CD4-positive, CD25-positive, alpha-beta regulatory T cell (primary cell): ENCODE results near the gene GAS2. TPM values are rescaled to one million over a fixed set of nuclear protein-coding genes. Genes with fewer than 3 reads are reported as not detected.

Source experiments
- ATAC-seq, 2 donors: fragments of 150-1000 bp; cut with Tn5 transposase; one replicate each; pipeline ENCODE4 v1.10.0; 2021; ENCODE audit warnings: low read depth in 2 of 2, moderate number of reproducible peaks in 2 of 2, moderate library complexity in 1 of 2
- DNase-seq, 3 donors: peaks; one replicate each; pipeline versions ENCODE4 v3.0.0 to v3.0.0-alpha.2; 2012 to 2022; ENCODE audit warnings: mixed read lengths in 1 of 3
- H3K27ac ChIP-seq: one replicate; pipeline ENCODE4 v1.7.0; 2013; ENCODE audit warnings: mild to moderate bottlenecking, low read length; ENCODE audit not compliant: insufficient read depth, poor library complexity, severe bottlenecking
- H3K27me3 ChIP-seq: one replicate; pipeline ENCODE4 v1.7.0; 2013; ENCODE audit warnings: low read length; ENCODE audit not compliant: control insufficient read depth, insufficient read depth
- H3K36me3 ChIP-seq: one replicate; pipeline ENCODE4 v1.7.0; 2013; ENCODE audit warnings: mild to moderate bottlenecking, low read length, moderate library complexity; ENCODE audit not compliant: control insufficient read depth, insufficient read depth
- H3K4me1 ChIP-seq: 2 replicates; pipeline ENCODE4 v1.7.0; 2013; ENCODE audit warnings: mild to moderate bottlenecking, low read length; ENCODE audit not compliant: insufficient read depth, control insufficient read depth, poor library complexity, severe bottlenecking
- H3K4me3 ChIP-seq: one replicate; pipeline ENCODE4 v1.7.0; 2013; ENCODE audit warnings: low read depth, mild to moderate bottlenecking, low read length, moderate library complexity
- H3K9me3 ChIP-seq, 2 experiments: 1 replicate in 1 of 2; 2 replicates in 1 of 2; pipeline ENCODE4 v1.7.0; 2013; ENCODE audit warnings: low read length in 2 of 2, mild to moderate bottlenecking in 1 of 2, moderate library complexity in 1 of 2; ENCODE audit not compliant: control insufficient read depth in 2 of 2
- H3K27ac Mint-ChIP-seq, 3 donors: one replicate each; pipeline ENCODE4 v1.8.0; 2020 to 2022; ENCODE audit warnings: mild to moderate bottlenecking in 3 of 3, mixed read lengths in 3 of 3, moderate library complexity in 2 of 3
- H3K27me3 Mint-ChIP-seq: one replicate; pipeline ENCODE4 v1.8.0; 2022; ENCODE audit warnings: mild to moderate bottlenecking, mixed read lengths
- H3K36me3 Mint-ChIP-seq: one replicate; pipeline ENCODE4 v1.8.0; 2020; ENCODE audit warnings: mixed read lengths
- H3K4me1 Mint-ChIP-seq, 4 donors: one replicate each; pipeline ENCODE4 v1.8.0; 2020 to 2022; ENCODE audit warnings: mixed read lengths in 4 of 4, mild to moderate bottlenecking in 1 of 4
- H3K4me3 Mint-ChIP-seq, 4 donors: one replicate each; pipeline ENCODE4 v1.8.0; 2020 to 2022; ENCODE audit warnings: mild to moderate bottlenecking in 4 of 4, mixed read lengths in 4 of 4, moderate library complexity in 3 of 4
- H3K9me3 Mint-ChIP-seq, 7 donors: one replicate each; pipeline ENCODE4 v1.8.0; 2020 to 2022; ENCODE audit warnings: mixed read lengths in 7 of 7, mild to moderate bottlenecking in 3 of 7, moderate library complexity in 2 of 7
- polyA plus RNA-seq, 4 donors: library from polyadenylated mRNA; unstranded; fragments of 300-500 nt; fragmentation: Illumina TruSeq; gene quantifications; one replicate each; pipeline ENCODE4 v1.2.3, GENCODE V29; 2021
- total RNA-seq: library from RNA; stranded (reverse); gene quantifications from one replicate; pipeline ENCODE4 v1.2.3, GENCODE V29; 2022

Gene GAS2
- total and polyA plus RNA-seq, 5 donors from 2014 or later = 1.0 to 4.7 (median 3.7) TPM

DNA sequence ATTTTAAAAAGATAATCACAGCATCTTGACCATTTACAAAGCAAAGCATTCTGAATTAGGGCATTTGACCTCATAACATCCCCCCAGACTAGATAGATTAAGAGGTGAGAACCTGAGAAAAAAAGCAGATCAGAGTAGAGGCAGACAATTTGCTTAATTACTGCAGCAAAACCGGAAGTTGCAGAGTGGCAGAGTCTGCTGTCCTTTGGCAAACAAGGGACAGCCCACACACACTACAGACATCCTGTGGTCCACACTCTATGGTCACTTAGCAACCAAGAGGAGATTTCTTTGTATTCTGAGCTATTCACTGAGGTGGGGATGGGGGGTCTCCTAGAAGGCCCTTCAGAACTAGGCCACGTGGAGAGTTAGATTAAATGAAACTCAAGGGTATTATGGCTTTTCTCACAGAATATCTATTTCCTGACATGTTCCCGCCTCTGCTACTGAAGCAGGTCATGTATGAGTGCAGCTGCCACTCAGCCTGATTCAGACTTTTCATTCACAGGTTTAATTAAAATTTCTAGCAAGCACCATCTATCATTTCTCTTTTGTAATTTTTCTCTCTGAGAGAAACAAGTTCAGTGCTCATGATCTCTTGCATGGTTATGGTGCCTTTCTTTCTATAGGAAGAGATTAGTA is 114.7 kb downstream of the GAS2 start:
- Mint-ChIP-seq H3K4me1 (peaks cover 0 to 7% (median 1%) of the 10 kb centered on the region in 4 donors), H3K9me3 (no peaks in the 10 kb centered on the region), H3K27ac (no peak overlapping the region), H3K27me3 (peaks cover 11% of the 10 kb centered on the region), H3K4me3 (no peak overlapping the region), H3K36me3 (no peaks in the 10 kb centered on the region)
- H3K9me3 ChIP-seq = no peaks in the 10 kb centered on the region
- H3K36me3 ChIP-seq = no peaks in the 10 kb centered on the region
- H3K4me3 ChIP-seq = no peak overlapping the region
- ATAC-seq (no peak), DNase-seq (peak in 1 of 3 donors; percentile 38)
- H3K27me3 ChIP-seq = peaks cover 6% of the 10 kb centered on the region
- no peaks in the 10 kb centered on the region for H3K4me1 ChIP-seq
- no peak overlapping the region for H3K27ac ChIP-seq

- Mint-ChIP-seq H3K4me1 (peaks cover 0 to 7% (median 1%) of the 10 kb centered on the region in 4 donors), H3K27me3 (peaks cover 5% of the 10 kb centered on the region), H3K27ac (peak overlapping the region in 1 of 3 donors; percentile 44), H3K9me3 (no peaks in the 10 kb centered on the region), H3K36me3 (no peaks in the 10 kb centered on the region), H3K4me3 (no peak overlapping the region)
- H3K27ac ChIP-seq = no peak overlapping the region
- no peak for DNase-seq
- no peak overlapping the region for H3K4me3 ChIP-seq
- H3K27me3 ChIP-seq = peaks cover 6% of the 10 kb centered on the region
- H3K36me3 ChIP-seq = no peaks in the 10 kb centered on the region
- H3K4me1 ChIP-seq = no peaks in the 10 kb centered on the region
- no peaks in the 10 kb centered on the region for H3K9me3 ChIP-seq
- no peak for ATAC-seq
Observed at GRCh38 chr11:22785251-22785650, 118.8 kb downstream of the GAS2 start.

DNA sequence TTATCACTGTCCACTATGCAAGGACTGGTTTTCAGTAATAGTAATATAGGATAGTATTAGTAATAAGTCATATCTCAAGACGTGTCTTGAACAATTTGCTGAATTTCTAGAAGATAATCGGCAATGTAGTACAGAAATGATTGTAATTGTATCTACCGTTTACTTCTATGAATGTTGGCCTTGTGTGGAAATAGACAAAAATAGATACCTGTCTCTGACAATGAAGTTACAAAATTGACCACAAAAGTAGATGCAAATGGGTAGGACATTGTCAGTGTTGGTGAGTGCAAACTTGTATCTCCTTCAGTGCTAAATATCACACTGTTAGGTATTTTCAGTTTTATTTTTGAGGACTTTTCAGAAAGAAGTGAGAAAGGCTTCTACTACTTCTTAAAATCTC is 120.1 kb downstream of the GAS2 start:
- H3K4me3 Mint-ChIP-seq = no peak overlapping the region

GRCh38 chr11:22787055-22787454 is 120.6 kb downstream of the GAS2 start:
- no peaks in the 10 kb centered on the region for H3K9me3 Mint-ChIP-seq
- H3K36me3 Mint-ChIP-seq = no peaks in the 10 kb centered on the region
- DNase-seq (no peak), ATAC-seq (no peak)
- H3K27ac ChIP-seq = no peak overlapping the region
- H3K27me3 Mint-ChIP-seq = peaks cover 5% of the 10 kb centered on the region
- H3K4me3 Mint-ChIP-seq = no peak overlapping the region
- H3K4me1 Mint-ChIP-seq = no peaks in the 10 kb centered on the region
- peaks cover 6% of the 10 kb centered on the region for H3K27me3 ChIP-seq
- H3K4me1 ChIP-seq = no peaks in the 10 kb centered on the region
- no peak overlapping the region for H3K4me3 ChIP-seq
- peak overlapping the region in 1 of 3 donors; percentile 21 for H3K27ac Mint-ChIP-seq
- no peaks in the 10 kb centered on the region for H3K9me3 ChIP-seq
- no peaks in the 10 kb centered on the region for H3K36me3 ChIP-seq

More for the DNA sequence above, 120.1 kb downstream of the GAS2 start:
- Mint-ChIP-seq H3K27me3 (peaks cover 5% of the 10 kb centered on the region), H3K4me1 (no peaks in the 10 kb centered on the region), H3K36me3 (no peaks in the 10 kb centered on the region), H3K27ac (no peak overlapping the region), H3K9me3 (no peaks in the 10 kb centered on the region)
- no peak for ATAC-seq
- Histone ChIP-seq H3K27ac (no peak overlapping the region), H3K9me3 (no peaks in the 10 kb centered on the region), H3K4me1 (no peaks in the 10 kb centered on the region), H3K4me3 (no peak overlapping the region), H3K36me3 (no peaks in the 10 kb centered on the region), H3K27me3 (peaks cover 6% of the 10 kb centered on the region)
- no peak for DNase-seq

DNA sequence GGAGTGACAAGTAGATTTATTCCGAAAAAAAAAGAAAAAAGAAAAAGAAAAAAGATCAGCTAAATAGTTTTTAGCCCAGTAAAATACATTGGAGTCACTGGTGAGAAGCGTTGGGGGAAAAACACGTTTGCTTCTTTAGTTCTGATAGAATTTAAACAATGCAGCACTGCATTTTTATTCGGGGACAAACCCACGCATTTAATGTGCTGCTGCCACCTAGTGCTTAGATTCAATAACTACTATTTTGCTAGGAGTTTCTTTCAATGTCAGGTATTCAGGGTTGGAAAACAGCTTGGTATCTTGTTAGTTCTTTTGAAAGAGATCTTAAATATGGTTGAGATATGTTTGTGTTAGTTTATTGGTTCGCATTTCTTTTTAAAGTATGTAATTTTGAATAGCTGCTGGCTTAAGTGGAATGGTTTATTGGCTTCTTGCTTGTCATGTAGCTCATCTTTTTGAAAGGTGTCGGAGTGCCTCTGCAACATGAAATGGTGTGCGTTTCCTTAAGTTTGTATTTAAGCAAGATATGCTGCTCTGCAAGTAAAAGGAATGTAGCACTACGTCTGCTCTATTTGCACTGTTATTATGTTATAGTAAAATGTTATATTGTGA is 121.2 kb downstream of the GAS2 start:
- Histone ChIP-seq H3K4me3 (no peak overlapping the region), H3K27me3 (peaks cover 6% of the 10 kb centered on the region), H3K4me1 (no peaks in the 10 kb centered on the region), H3K27ac (no peak overlapping the region), H3K9me3 (no peaks in the 10 kb centered on the region), H3K36me3 (no peaks in the 10 kb centered on the region)
- Mint-ChIP-seq H3K36me3 (no peaks in the 10 kb centered on the region), H3K4me1 (no peaks in the 10 kb centered on the region), H3K27me3 (peaks cover 5% of the 10 kb centered on the region), H3K4me3 (no peak overlapping the region), H3K27ac (peak overlapping the region in 1 of 3 donors; percentile 21), H3K9me3 (no peaks in the 10 kb centered on the region)
- DNase-seq = peak in 2 of 3 donors; percentile 35 to 57
- ATAC-seq = peak in 1 of 2 donors; percentile 53

- peaks cover 0 to 1% (median 0%) of the 10 kb centered on the region in 7 donors for H3K9me3 Mint-ChIP-seq
- no peaks in the 10 kb centered on the region for H3K4me1 ChIP-seq
- H3K36me3 Mint-ChIP-seq = no peaks in the 10 kb centered on the region
- ATAC-seq (no peak), DNase-seq (no peak)
- H3K4me3 Mint-ChIP-seq = no peak overlapping the region
- H3K36me3 ChIP-seq = no peaks in the 10 kb centered on the region
- H3K27ac ChIP-seq = no peak overlapping the region
- H3K27me3 Mint-ChIP-seq = no peaks in the 10 kb centered on the region
- no peak overlapping the region for H3K27ac Mint-ChIP-seq
- no peak overlapping the region for H3K4me3 ChIP-seq
- no peaks in the 10 kb centered on the region for H3K9me3 ChIP-seq
- H3K27me3 ChIP-seq = no peaks in the 10 kb centered on the region
- no peaks in the 10 kb centered on the region for H3K4me1 Mint-ChIP-seq
Observed at GRCh38 chr11:22792497-22792896, 126.1 kb downstream of the GAS2 start.

GRCh38 chr11:22795914-22796313 is 129.5 kb downstream of the GAS2 start:
- H3K27me3 ChIP-seq = no peaks in the 10 kb centered on the region
- no peak overlapping the region for H3K27ac ChIP-seq
- no peaks in the 10 kb centered on the region for H3K4me1 ChIP-seq
- Mint-ChIP-seq H3K36me3 (no peaks in the 10 kb centered on the region), H3K4me3 (no peak overlapping the region), H3K27ac (no peak overlapping the region), H3K9me3 (peaks cover 0 to 1% (median 0%) of the 10 kb centered on the region in 7 donors), H3K27me3 (no peaks in the 10 kb centered on the region), H3K4me1 (no peaks in the 10 kb centered on the region)
- no peak overlapping the region for H3K4me3 ChIP-seq
- H3K9me3 ChIP-seq = no peaks in the 10 kb centered on the region
- no peak for DNase-seq
- no peak for ATAC-seq
- no peaks in the 10 kb centered on the region for H3K36me3 ChIP-seq

DNA sequence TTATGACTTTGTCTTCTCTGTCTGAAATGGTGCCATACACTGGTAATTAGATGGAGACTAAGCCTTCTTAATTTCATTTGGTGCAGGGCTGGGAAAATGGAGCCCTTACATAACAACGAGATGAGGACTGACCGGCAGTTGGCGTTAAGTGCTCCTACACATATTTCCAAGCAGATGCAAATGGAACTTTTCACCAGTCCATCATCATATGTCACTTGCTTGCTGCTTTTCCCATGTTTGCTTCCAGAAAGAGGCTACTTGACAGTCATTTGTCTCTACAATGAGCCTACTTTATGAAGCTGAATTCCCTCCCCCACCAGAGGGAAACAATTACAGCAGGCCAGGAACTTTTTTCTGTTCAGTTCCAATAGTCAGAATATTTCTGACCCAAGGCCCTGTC is 130.6 kb downstream of the GAS2 start:
- DNase-seq = no peak
- no peak for ATAC-seq
- H3K36me3 Mint-ChIP-seq = no peaks in the 10 kb centered on the region

More for the DNA sequence above, 130.6 kb downstream of the GAS2 start:
- Histone ChIP-seq H3K27me3 (no peaks in the 10 kb centered on the region), H3K4me3 (no peak overlapping the region), H3K36me3 (no peaks in the 10 kb centered on the region), H3K27ac (no peak overlapping the region), H3K4me1 (no peaks in the 10 kb centered on the region), H3K9me3 (no peaks in the 10 kb centered on the region)
- Mint-ChIP-seq H3K27ac (no peak overlapping the region), H3K27me3 (no peaks in the 10 kb centered on the region), H3K4me3 (no peak overlapping the region), H3K4me1 (no peaks in the 10 kb centered on the region), H3K9me3 (peaks cover 0 to 1% (median 0%) of the 10 kb centered on the region in 7 donors)
